Mucosa of descending colon (tissue), 3 donors: Measurements from ENCODE around the gene SOD1. TPM values are rescaled to one million over a fixed set of nuclear protein-coding genes. Genes with fewer than 3 reads are reported as not detected.

Experiments used
- ATAC-seq: fragments of 200-7000 bp; cut with Tn5 transposase; one replicate; pipeline ENCODE4 v1.9.1; 2020; ENCODE audit warnings: mild to moderate bottlenecking, moderate library complexity
- DNase-seq, 3 donors: peaks; one replicate each; pipeline ENCODE4 v3.0.0-alpha.2; 2020
- H3K36me3 ChIP-seq: fragments of 200-600 bp; one replicate; pipeline ENCODE4 v1.8.0; 2021; ENCODE audit warnings: low read depth, mild to moderate bottlenecking
- H3K4me1 ChIP-seq: fragments of 200-600 bp; one replicate; pipeline ENCODE4 v1.8.0; 2021; ENCODE audit warnings: low read depth, mild to moderate bottlenecking
- H3K4me3 ChIP-seq: fragments of 200-600 bp; one replicate; pipeline ENCODE4 v1.8.0; 2021; ENCODE audit warnings: mild to moderate bottlenecking
- H3K9me3 ChIP-seq: fragments of 200-600 bp; one replicate; pipeline ENCODE4 v1.8.0; 2021; ENCODE audit warnings: mild to moderate bottlenecking
- intact Hi-C, 2 donors: fragments of 100-400 bp; cut with DNase I in 1 of 2; cut with micrococcal nuclease in 1 of 2; formaldehyde crosslinking; loops; one replicate each; pipeline versions ENCODE4 v1.11.0 to v1.11.1; 2022; cut with DNase I, micrococcal nuclease
- long read RNA-seq, 2 donors: library from polyadenylated mRNA; unstranded; transcript quantifications; one replicate each; pipeline ENCODE4 v2.0.0, GENCODE V29; 2019 to 2021
- total RNA-seq, 3 donors: library from RNA; stranded (reverse); fragmentation: NEBNext Ultra II Directional in 2 of 3; extraction: Animal tissue kit (Norgen Biotek cat#: 25700) in 2 of 3; gene quantifications; one replicate each; pipeline versions ENCODE4 v1.2.1 to v1.2.4, GENCODE V29; 2021 to 2023
- TF ChIP-seq, protein P1 (sequence below): fragments of 200-600 bp; IDR thresholded peaks from one replicate; pipeline ENCODE4 v1.8.0; 2022; ENCODE audit warnings: antibody characterized with exemption, mild to moderate bottlenecking
- donor health status: DM: no; HTN: no; CAD: no; lungs with moderate emphysema.
- donor health status: DM: no; HTN: no; CAD: no.
- donor health status: DM: no; HTN: yes; CAD: no.

Gene SOD1
- total RNA-seq: 100 to 1,000 TPM; 268 to 384 (median 269) TPM
- long read RNA-seq, donor 1, transcript SOD1-201 (5 exons, 966 nt): major isoform, 271 of 283 reads
- long read RNA-seq, donor 1, partial matches to known transcripts: 1 of 283 reads
- long read RNA-seq, donor 1, other reads (novel, unspliced or antisense): 11 of 283 reads
- long read RNA-seq, donor 2, transcript SOD1-201 (5 exons, 966 nt): major isoform, 455 of 497 reads
- long read RNA-seq, donor 2, partial matches to known transcripts: 14 of 497 reads
- long read RNA-seq, donor 2, other reads (novel, unspliced or antisense): 28 of 497 reads

GRCh38 chr21:31659536-31660258 lies at the start of gene SOD1:
SOD1 (plus strand) TSS chr21:31659693; CDS start chr21:31659770, 77 bp downstream.
- intact Hi-C loops: loop anchor here in 1 of 2 donors (10.0 kb wide), 1 partner anchor 65 kb away; no protein-coding TSS in a partner anchor
- Histone ChIP-seq H3K36me3 (no peaks in the 10 kb centered on the region), H3K4me1 (peaks cover 24% of the 10 kb centered on the region), H3K4me3 (peak within 1 kb of the TSS; percentile 42), H3K9me3 (no peaks in the 10 kb centered on the region)
- DNase-seq (peak; percentile 97 to 98 (median 98)), ATAC-seq (peak; percentile 93)
- TF ChIP-seq, protein P1, sequence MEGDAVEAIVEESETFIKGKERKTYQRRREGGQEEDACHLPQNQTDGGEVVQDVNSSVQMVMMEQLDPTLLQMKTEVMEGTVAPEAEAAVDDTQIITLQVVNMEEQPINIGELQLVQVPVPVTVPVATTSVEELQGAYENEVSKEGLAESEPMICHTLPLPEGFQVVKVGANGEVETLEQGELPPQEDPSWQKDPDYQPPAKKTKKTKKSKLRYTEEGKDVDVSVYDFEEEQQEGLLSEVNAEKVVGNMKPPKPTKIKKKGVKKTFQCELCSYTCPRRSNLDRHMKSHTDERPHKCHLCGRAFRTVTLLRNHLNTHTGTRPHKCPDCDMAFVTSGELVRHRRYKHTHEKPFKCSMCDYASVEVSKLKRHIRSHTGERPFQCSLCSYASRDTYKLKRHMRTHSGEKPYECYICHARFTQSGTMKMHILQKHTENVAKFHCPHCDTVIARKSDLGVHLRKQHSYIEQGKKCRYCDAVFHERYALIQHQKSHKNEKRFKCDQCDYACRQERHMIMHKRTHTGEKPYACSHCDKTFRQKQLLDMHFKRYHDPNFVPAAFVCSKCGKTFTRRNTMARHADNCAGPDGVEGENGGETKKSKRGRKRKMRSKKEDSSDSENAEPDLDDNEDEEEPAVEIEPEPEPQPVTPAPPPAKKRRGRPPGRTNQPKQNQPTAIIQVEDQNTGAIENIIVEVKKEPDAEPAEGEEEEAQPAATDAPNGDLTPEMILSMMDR: no peak

DNA sequence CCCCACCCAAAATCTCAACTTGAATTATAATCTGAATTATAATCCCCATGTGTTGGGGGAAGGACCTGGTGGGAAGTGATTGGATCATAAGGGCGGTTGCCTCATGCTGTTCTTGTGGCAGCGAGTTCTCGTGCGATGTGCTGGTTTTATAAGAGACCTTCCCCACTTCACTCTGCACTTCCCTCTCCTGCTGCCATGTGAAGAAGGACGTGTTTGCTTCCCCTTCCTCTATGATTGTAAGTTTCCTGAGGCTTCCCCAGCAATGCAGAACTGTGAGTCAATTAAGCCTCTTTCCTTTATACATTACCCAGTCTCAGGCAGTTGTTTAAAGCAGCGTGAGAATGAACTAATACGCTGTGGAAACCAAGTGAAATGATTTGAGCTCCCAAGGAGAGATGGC lies 48.0 kb upstream of the SOD1 start:
- TF ChIP-seq, protein P1: no peak
- Histone ChIP-seq H3K4me3 (no peak overlapping the region), H3K9me3 (no peaks in the 10 kb centered on the region), H3K4me1 (no peaks in the 10 kb centered on the region), H3K36me3 (no peaks in the 10 kb centered on the region)
- DNase-seq: no peak
- intact Hi-C loops: no loop called here
- ATAC-seq: no peak

GRCh38 chr21:31612894-31613785 lies 46.4 kb upstream of the SOD1 start:
- Histone ChIP-seq H3K9me3 (no peaks in the 10 kb centered on the region), H3K36me3 (no peaks in the 10 kb centered on the region), H3K4me1 (no peaks in the 10 kb centered on the region), H3K4me3 (no peak overlapping the region)
- ATAC-seq: no peak
- intact Hi-C loops: no loop called here
- TF ChIP-seq, protein P1: no peak
- no peak for DNase-seq

DNA sequence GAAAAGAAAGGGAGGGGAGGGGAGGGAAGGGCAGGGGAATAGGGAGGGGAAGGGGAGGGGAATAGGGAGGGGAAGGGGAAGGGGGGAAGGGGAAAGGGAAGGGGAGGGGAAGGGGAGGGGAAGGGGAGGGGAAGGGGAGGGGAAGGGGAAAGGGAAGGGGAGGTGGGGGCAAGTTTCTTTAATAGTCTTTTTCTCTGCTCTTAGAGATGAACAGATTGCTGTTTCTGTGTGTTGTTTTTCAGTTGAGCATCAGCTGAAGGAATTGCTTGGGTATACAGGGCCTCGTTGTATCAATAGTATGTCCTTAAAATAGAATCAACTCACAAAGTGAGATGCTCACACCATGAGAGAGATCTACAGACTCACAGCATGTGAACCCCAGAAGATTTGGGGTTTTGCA lies 44.8 kb upstream of the SOD1 start:
- Histone ChIP-seq H3K4me1 (no peaks in the 10 kb centered on the region), H3K36me3 (no peaks in the 10 kb centered on the region), H3K4me3 (no peak overlapping the region), H3K9me3 (no peaks in the 10 kb centered on the region)
- TF ChIP-seq, protein P1: no peak
- DNase-seq (no peak), ATAC-seq (no peak)
- intact Hi-C loops: no loop called here

- Histone ChIP-seq H3K36me3 (no peaks in the 10 kb centered on the region), H3K4me1 (no peaks in the 10 kb centered on the region), H3K4me3 (no peak overlapping the region), H3K9me3 (no peaks in the 10 kb centered on the region)
- DNase-seq (no peak), ATAC-seq (no peak)
- intact Hi-C loops: no loop called here
- TF ChIP-seq, protein P1: no peak
These were observed 43.3 kb upstream of the SOD1 start for GRCh38 chr21:31616216-31616615.
